Measurements from ENCODE around the gene AADACL4.

Gene AADACL4

GRCh38 chr1:12619792-12620487, 23.9 kb upstream of the AADACL4 start:
- H3K9ac ChIP-seq = peak overlapping the region in 4 of 11 experiments; percentile 69 to 78 (median 76); a peak in 5 of 22 replicates
- H3K4me2 ChIP-seq = peak overlapping the region; percentile 95 to 99 (median 98)
- no peaks in the 10 kb centered on the region for H3K9me3 ChIP-seq (replicated peaks in 1 of 11)
- peaks cover 59 to 96% (median 85%) of the 10 kb centered on the region in 10 experiments for H3K4me1 ChIP-seq
- no peaks in the 10 kb centered on the region for H3K36me3 ChIP-seq
- no peak; a peak in 1 of 22 replicates for TF ChIP-seq Cebpa-rat (IDR thresholded peaks at IDR 0.05)
- H3K27me3 ChIP-seq = peaks cover 25 to 48% (median 45%) of the 10 kb centered on the region in 11 experiments
- H4K20me1 ChIP-seq = peaks cover 0 to 8% (median 0%) of the 10 kb centered on the region in 11 experiments; a peak in 3 of 22 replicates
- 0 out of 22 replicates have a peak overlapping the region, but pooled peaks of 1 of the 11 experiments have one; percentile 22 for H3K27ac ChIP-seq
- peak overlapping the region in 4 of 10 experiments; percentile 68 to 77 (median 70); a peak in 8 of 20 replicates for H3K4me3 ChIP-seq

GRCh38 chr1:12620488-12620865, 23.4 kb upstream of the AADACL4 start:
- peaks cover 0 to 8% (median 0%) of the 10 kb centered on the region in 11 experiments; a peak in 3 of 22 replicates for H4K20me1 ChIP-seq
- H3K4me1 ChIP-seq = peaks cover 54 to 92% (median 80%) of the 10 kb centered on the region in 10 experiments
- H3K27ac ChIP-seq = 0 out of 22 replicates have a peak overlapping the region, but pooled peaks of 1 of the 11 experiments have one; percentile 22
- peaks cover 25 to 43% (median 41%) of the 10 kb centered on the region in 11 experiments for H3K27me3 ChIP-seq
- no peak; a peak in 1 of 22 replicates for TF ChIP-seq Cebpa-rat (IDR thresholded peaks at IDR 0.05)
- peak overlapping the region; percentile 95 to 99 (median 98) for H3K4me2 ChIP-seq
- peak overlapping the region in 1 of 10 experiments; percentile 12; a peak in 1 of 20 replicates for H3K4me3 ChIP-seq
- H3K9me3 ChIP-seq (replicated peaks in 1 of 11) = no peaks in the 10 kb centered on the region
- no peaks in the 10 kb centered on the region for H3K36me3 ChIP-seq
- peak overlapping the region in 3 of 11 experiments; percentile 1 to 28 (median 24); a peak in 3 of 22 replicates for H3K9ac ChIP-seq

- Histone ChIP-seq H3K36me3 (no peaks in the 10 kb centered on the region), H3K4me3 (0 out of 20 replicates have a peak overlapping the region, but pooled peaks of 1 of the 10 experiments have one; percentile 12), H4K20me1 (peaks cover 0 to 8% (median 0%) of the 10 kb centered on the region in 11 experiments; a peak in 3 of 22 replicates), H3K27ac (0 out of 22 replicates have a peak overlapping the region, but pooled peaks of 1 of the 11 experiments have one; percentile 3), H3K4me2 (peak overlapping the region; percentile 95 to 99 (median 98)), H3K9me3 (replicated peaks in 1 of 11) (no peaks in the 10 kb centered on the region), H3K27me3 (peaks cover 25 to 41% (median 36%) of the 10 kb centered on the region in 11 experiments), H3K4me1 (peaks cover 49 to 87% (median 75%) of the 10 kb centered on the region in 10 experiments), H3K9ac (peak overlapping the region in 4 of 11 experiments; percentile 1 to 38 (median 26); a peak in 3 of 22 replicates)
- no peak for TF ChIP-seq Cebpa-rat (IDR thresholded peaks at IDR 0.05)
These were observed 23.0 kb upstream of the AADACL4 start for GRCh38 chr1:12620931-12621330.

- H3K27ac ChIP-seq = no peak overlapping the region
- no peak for TF ChIP-seq Cebpa-rat (IDR thresholded peaks at IDR 0.05)
- peak overlapping the region in 3 of 11 experiments; percentile 30 to 38 (median 34); a peak in 3 of 22 replicates for H3K9ac ChIP-seq
These were observed 22.2 kb upstream of the AADACL4 start for GRCh38 chr1:12621346-12622335.

GRCh38 chr1:12622506-12622905, 21.4 kb upstream of the AADACL4 start:
- peaks cover 15 to 30% (median 21%) of the 10 kb centered on the region in 11 experiments for H3K27me3 ChIP-seq
- H3K4me2 ChIP-seq = peak overlapping the region in 9 of 11 experiments; percentile 95 to 99 (median 96); a peak in 18 of 22 replicates
- H4K20me1 ChIP-seq = peaks cover 0 to 8% (median 0%) of the 10 kb centered on the region in 11 experiments; a peak in 2 of 22 replicates
- 0 out of 22 replicates have a peak overlapping the region, but pooled peaks of 1 of the 11 experiments have one; percentile 26 for H3K9ac ChIP-seq
- peaks cover 40 to 87% (median 73%) of the 10 kb centered on the region in 10 experiments for H3K4me1 ChIP-seq
- no peak overlapping the region for H3K27ac ChIP-seq
- TF ChIP-seq Cebpa-rat (IDR thresholded peaks at IDR 0.05) = no peak
- H3K4me3 ChIP-seq = no peak overlapping the region
- no peaks in the 10 kb centered on the region for H3K36me3 ChIP-seq
- no peaks in the 10 kb centered on the region for H3K9me3 ChIP-seq (replicated peaks in 1 of 11)

More at GRCh38 chr1:12621346-12622335, 22.2 kb upstream of the AADACL4 start:
- H3K4me3 ChIP-seq = no peak overlapping the region
- peaks cover 24 to 39% (median 29%) of the 10 kb centered on the region in 11 experiments for H3K27me3 ChIP-seq
- H4K20me1 ChIP-seq = peaks cover 0 to 8% (median 0%) of the 10 kb centered on the region in 11 experiments; a peak in 2 of 22 replicates
- H3K9me3 ChIP-seq (replicated peaks in 1 of 11) = no peaks in the 10 kb centered on the region
- H3K4me1 ChIP-seq = peaks cover 42 to 87% (median 73%) of the 10 kb centered on the region in 10 experiments
- H3K36me3 ChIP-seq = no peaks in the 10 kb centered on the region
- peak overlapping the region; percentile 95 to 99 (median 98); a peak in 21 of 22 replicates for H3K4me2 ChIP-seq

- no peak for TF ChIP-seq Cebpa-rat (IDR thresholded peaks at IDR 0.05)
- Histone ChIP-seq H3K4me3 (no peak overlapping the region), H3K36me3 (no peaks in the 10 kb centered on the region), H4K20me1 (peaks cover 0 to 8% (median 0%) of the 10 kb centered on the region in 11 experiments; a peak in 2 of 22 replicates), H3K4me2 (no peak overlapping the region), H3K9me3 (replicated peaks in 1 of 11) (peaks cover 0 to 7% (median under 1%) of the 10 kb centered on the region in 11 experiments; a peak in 8 of 22 replicates), H3K4me1 (peaks cover 20 to 76% (median 62%) of the 10 kb centered on the region in 10 experiments), H3K9ac (no peak overlapping the region), H3K27me3 (peaks cover 0 to 15% (median 0%) of the 10 kb centered on the region in 11 experiments; a peak in 5 of 22 replicates), H3K27ac (no peak overlapping the region)
These were observed 18.6 kb upstream of the AADACL4 start for GRCh38 chr1:12625276-12625675.

GRCh38 chr1:12626888-12627287, 17.0 kb upstream of the AADACL4 start:
- peak overlapping the region in 9 of 11 experiments; percentile 4 to 58 (median 32); a peak in 16 of 22 replicates for H3K4me2 ChIP-seq
- H3K27me3 ChIP-seq = peaks cover 0 to 6% (median 0%) of the 10 kb centered on the region in 11 experiments; a peak in 4 of 22 replicates
- H4K20me1 ChIP-seq = no peaks in the 10 kb centered on the region
- no peak overlapping the region for H3K4me3 ChIP-seq
- no peak overlapping the region for H3K27ac ChIP-seq
- no peak for TF ChIP-seq Cebpa-rat (IDR thresholded peaks at IDR 0.05)
- H3K9ac ChIP-seq = no peak overlapping the region
- peaks cover 20 to 75% (median 62%) of the 10 kb centered on the region in 10 experiments for H3K4me1 ChIP-seq
- H3K9me3 ChIP-seq (replicated peaks in 1 of 11) = peaks cover 12 to 23% (median 16%) of the 10 kb centered on the region in 11 experiments
- H3K36me3 ChIP-seq = no peaks in the 10 kb centered on the region

DNA sequence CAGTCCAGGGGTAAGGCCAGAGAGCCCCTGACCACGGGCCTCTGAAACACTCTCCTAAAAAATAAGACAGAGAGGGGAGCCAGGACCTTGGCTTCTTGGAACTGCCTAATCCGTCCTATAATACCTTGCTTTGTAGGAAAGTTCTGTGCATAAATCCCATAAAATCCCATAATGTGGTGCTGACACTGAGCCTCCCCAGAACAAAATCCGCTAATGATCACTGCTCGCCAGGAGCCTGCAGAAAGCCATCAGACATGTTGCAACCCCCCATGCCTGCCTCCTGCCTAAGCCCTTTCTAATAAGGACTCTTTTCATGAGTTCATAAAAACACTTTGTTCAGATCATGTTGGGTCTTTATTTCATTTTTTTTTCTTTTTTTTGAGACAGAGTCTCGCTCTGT, 16.6 kb upstream of the AADACL4 start:
- TF ChIP-seq Cebpa-rat (IDR thresholded peaks at IDR 0.05) = no peak
- Histone ChIP-seq H3K9ac (no peak overlapping the region), H3K27ac (no peak overlapping the region), H3K9me3 (replicated peaks in 1 of 11) (peaks cover 12 to 25% (median 18%) of the 10 kb centered on the region in 11 experiments), H3K36me3 (no peaks in the 10 kb centered on the region), H3K27me3 (peaks cover 0 to 2% (median 0%) of the 10 kb centered on the region in 11 experiments; a peak in 1 of 22 replicates), H3K4me1 (peaks cover 18 to 71% (median 60%) of the 10 kb centered on the region in 10 experiments), H4K20me1 (no peaks in the 10 kb centered on the region), H3K4me2 (peak overlapping the region in 9 of 11 experiments; percentile 4 to 58 (median 32); a peak in 16 of 22 replicates), H3K4me3 (no peak overlapping the region)

All from BLaER1 treated with 17β-estradiol and CSF1 and Interleukin-3, amounts not matched to agents 10 nM and 100 nM (cell line).